ENCODE results near the gene PLCB1.

PLCB1 gene

DNA sequence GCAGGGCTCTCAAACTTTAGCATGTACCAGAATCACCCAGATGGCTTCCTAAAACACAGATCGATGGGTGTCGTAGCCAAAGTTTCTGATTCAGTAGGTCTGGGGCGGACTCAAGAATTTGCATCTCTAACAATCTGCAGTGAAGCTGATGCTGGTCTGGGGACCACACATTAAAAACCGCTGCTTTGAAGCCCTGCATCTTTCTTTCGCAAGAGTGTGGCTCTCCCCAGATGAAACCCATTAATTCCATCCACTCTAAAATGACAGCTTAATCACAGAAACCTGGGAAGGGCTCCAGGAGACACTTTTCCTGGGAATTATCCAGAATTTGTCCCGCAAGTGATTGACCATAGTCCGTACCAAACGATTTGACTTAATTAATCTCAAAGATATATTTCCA, 617.0 kb downstream of the PLCB1 start:
- Histone ChIP-seq H3K27me3 (no peaks in the 10 kb centered on the region), H3K27ac (no peak overlapping the region), H3K36me3 (no peaks in the 10 kb centered on the region; the same call in 1 of the 2 replicates), H3K4me3 (no peak overlapping the region), H3K4me2 (no peak overlapping the region), H4K20me1 (no peaks in the 10 kb centered on the region), H3K9ac (no peak overlapping the region), H3K4me1 (no peaks in the 10 kb centered on the region), H3K9me3 (no peaks in the 10 kb centered on the region)
- TF ChIP-seq Cebpa-rat (IDR thresholded peaks at IDR 0.05) = no peak

DNA sequence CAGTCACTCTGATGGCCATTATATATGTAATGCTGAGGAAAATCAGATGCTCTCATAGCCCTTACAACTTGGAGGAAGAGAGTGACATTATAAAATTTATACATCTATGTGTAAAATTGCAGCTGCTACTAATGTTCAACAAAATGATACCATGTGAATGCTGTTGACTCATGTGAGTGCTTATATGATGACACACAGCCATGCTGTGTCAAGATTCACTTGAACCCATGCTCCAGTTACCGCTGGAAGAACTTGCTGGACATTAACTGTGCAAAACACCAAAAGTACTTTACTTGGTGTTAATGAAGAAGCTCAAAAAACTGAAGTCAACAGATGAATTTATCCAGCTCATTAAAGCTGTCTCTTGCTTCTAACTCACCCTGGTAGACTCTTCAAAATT, 617.9 kb downstream of the PLCB1 start:
- no peak overlapping the region for H3K4me2 ChIP-seq
- H3K4me3 ChIP-seq = no peak overlapping the region
- H3K36me3 ChIP-seq = no peaks in the 10 kb centered on the region; the same call in 1 of the 2 replicates
- TF ChIP-seq Cebpa-rat (IDR thresholded peaks at IDR 0.05) = no peak
- H3K9ac ChIP-seq = no peak overlapping the region
- no peaks in the 10 kb centered on the region for H3K9me3 ChIP-seq
- H3K27ac ChIP-seq = no peak overlapping the region
- H3K4me1 ChIP-seq = no peaks in the 10 kb centered on the region
- H3K27me3 ChIP-seq = no peaks in the 10 kb centered on the region
- H4K20me1 ChIP-seq = no peaks in the 10 kb centered on the region

DNA sequence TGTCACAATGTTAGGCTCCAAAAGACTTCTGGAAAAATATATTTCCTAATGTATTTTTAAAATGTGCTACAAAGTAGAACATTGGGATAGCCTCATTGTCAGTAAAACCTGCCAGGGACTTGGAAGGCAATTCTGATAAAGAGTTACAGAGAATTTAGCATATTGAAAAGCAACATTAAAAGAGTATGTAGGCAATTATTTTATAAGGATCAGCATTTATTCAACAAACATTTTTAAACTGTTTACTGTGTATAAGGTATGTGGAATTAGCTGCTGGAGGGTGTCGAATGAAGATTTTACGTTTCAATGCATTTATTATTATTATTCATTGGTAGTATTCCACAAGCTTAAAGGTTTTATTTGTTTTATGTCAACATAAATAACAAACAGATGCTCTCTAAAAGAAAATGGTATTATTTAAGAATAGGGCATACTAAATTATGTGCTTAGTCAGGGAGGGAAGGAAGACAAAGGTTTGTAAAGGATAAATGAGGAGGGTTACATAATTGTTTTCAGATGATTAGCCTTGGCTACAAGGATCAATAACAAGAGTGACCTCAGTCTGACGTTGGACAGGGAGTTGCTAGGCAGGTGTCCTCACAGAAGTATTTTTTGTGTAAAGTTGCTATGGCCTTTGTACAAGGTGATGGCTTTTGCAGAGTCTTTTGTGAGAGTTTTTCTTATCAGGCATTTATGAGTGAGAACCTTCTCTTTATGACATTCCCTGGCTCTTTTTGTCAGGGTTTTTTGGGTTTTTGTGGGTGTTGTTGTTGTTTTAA, 623.5 kb downstream of the PLCB1 start:
- Histone ChIP-seq H3K36me3 (no peaks in the 10 kb centered on the region), H3K4me3 (no peak overlapping the region), H3K9me3 (no peaks in the 10 kb centered on the region), H4K20me1 (no peaks in the 10 kb centered on the region), H3K4me1 (peaks cover 14% of the 10 kb centered on the region), H3K9ac (no peak overlapping the region), H3K4me2 (no peak overlapping the region), H3K27me3 (no peaks in the 10 kb centered on the region), H3K27ac (no peak overlapping the region)
- TF ChIP-seq Cebpa-rat (IDR thresholded peaks at IDR 0.05) = no peak

DNA sequence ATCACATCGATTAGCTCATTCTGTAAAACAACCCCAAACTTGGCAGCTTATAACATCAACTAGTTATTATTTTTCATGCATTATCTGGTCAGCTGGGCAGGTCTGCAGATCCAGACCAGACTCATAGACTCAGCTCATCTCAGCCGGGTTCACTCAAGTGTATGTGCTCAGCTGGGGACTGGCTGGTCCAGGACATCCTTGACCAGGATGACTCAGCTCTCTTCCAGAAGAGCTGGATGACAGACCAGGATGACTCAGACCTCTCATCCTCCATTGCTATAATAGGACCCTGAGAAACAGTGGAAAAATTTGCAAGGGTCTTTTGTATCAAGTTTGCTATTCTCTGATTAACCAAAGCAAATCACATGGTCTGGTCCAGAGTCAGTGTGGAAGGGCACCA, 624.3 kb downstream of the PLCB1 start:
- Histone ChIP-seq H3K27ac (no peak overlapping the region), H3K4me2 (no peak overlapping the region), H3K4me1 (peaks cover 14% of the 10 kb centered on the region), H3K9me3 (no peaks in the 10 kb centered on the region), H4K20me1 (no peaks in the 10 kb centered on the region), H3K36me3 (no peaks in the 10 kb centered on the region; the same call in 1 of the 2 replicates), H3K4me3 (no peak overlapping the region), H3K9ac (no peak overlapping the region), H3K27me3 (no peaks in the 10 kb centered on the region)
- no peak for TF ChIP-seq Cebpa-rat (IDR thresholded peaks at IDR 0.05)

DNA sequence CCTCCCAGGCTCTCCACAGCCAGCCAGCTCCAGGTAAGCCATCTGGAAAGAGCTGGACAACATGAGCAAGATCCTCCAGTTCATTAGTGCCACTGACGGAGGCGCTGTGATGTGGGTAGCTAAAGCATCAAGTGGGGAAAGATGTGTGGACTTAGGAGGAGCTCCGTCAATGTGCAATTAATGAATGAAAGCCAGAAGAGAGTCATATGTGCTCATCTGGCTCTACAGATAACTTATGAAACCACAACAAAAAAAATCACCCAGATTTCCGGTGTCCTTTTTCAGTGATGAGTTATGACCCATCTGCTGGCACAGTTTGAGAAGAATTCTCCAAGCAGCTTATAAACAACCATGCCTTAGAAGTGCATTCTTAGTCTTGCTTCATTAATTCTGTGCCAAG, 625.1 kb downstream of the PLCB1 start:
- no peaks in the 10 kb centered on the region for H3K9me3 ChIP-seq
- H3K4me1 ChIP-seq = peaks cover 14% of the 10 kb centered on the region
- H3K4me3 ChIP-seq = no peak overlapping the region
- H3K27me3 ChIP-seq = no peaks in the 10 kb centered on the region
- no peaks in the 10 kb centered on the region; the same call in 1 of the 2 replicates for H3K36me3 ChIP-seq
- peak overlapping the region; percentile 55 for H3K4me2 ChIP-seq
- no peak for TF ChIP-seq Cebpa-rat (IDR thresholded peaks at IDR 0.05)
- H3K9ac ChIP-seq = no peak overlapping the region
- H3K27ac ChIP-seq = no peak overlapping the region
- no peaks in the 10 kb centered on the region for H4K20me1 ChIP-seq

DNA sequence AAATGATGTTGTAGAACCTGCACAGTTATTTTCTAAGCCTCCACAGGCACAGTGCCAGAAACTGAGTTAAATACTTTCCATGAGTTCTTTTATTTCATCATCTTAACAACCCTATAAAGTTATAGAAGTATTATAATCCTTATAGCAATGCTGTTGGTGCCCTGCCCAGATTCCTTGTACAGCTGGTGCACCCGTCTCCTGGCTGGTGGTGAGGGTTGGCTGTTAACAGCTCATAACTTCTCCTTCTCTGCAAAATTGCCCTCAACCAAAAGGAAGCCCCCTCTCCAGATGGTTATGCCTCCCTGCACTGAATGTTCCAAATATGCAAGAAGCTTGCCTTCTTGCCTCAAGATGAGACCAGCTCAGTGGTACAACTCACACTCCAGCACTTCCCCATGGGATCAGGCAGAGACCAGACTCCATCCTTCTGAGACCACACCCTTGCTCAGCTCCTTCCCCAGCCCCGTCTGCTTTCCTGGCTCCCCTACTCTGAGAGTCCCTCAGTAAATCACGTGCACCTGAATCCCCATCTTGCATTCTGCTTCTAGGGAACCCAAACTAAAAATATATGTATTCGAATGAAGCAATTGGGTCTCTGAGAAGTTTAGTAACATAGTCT, 632.4 kb downstream of the PLCB1 start:
- Histone ChIP-seq H3K4me2 (peak overlapping the region; percentile 45), H3K36me3 (peaks cover 19% of the 10 kb centered on the region), H3K4me3 (no peak overlapping the region), H3K27me3 (no peaks in the 10 kb centered on the region), H3K9me3 (no peaks in the 10 kb centered on the region), H4K20me1 (no peaks in the 10 kb centered on the region), H3K27ac (0 out of 2 replicates have a peak overlapping the region, but pooled peaks have one; percentile 22), H3K9ac (no peak overlapping the region), H3K4me1 (peaks cover 17% of the 10 kb centered on the region)
- no peak for TF ChIP-seq Cebpa-rat (IDR thresholded peaks at IDR 0.05)

DNA sequence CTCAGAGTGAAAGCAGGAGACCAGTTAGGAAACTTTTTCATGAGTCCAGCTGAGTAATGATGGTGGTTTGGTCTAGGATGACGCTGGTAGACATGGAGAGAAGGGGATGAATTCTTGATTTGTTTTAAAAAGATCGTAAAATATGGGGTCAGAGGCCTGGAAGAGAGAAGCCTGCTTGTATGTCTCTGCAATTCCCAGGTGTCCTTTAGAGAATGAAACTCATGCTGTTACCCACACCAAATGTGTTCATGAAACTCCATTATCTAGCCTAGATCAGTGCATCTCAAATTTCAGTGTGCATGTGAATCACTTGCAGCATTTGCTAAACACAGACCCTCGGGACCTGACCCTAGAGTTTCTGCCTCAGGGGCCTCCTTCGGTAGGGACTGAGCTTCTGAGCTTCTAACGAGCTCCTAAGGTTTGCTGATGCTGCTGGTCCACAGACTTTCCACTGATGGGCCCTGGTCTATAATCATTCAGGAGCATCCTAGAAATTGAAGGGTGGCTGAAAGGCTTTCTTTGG, 634.9 kb downstream of the PLCB1 start:
- Histone ChIP-seq H3K36me3 (peaks cover 19% of the 10 kb centered on the region), H3K4me2 (no peak overlapping the region), H4K20me1 (no peaks in the 10 kb centered on the region), H3K4me3 (no peak overlapping the region), H3K9ac (no peak overlapping the region), H3K4me1 (peaks cover 17% of the 10 kb centered on the region), H3K27me3 (no peaks in the 10 kb centered on the region), H3K27ac (no peak overlapping the region), H3K9me3 (no peaks in the 10 kb centered on the region)
- no peak for TF ChIP-seq Cebpa-rat (IDR thresholded peaks at IDR 0.05)

DNA sequence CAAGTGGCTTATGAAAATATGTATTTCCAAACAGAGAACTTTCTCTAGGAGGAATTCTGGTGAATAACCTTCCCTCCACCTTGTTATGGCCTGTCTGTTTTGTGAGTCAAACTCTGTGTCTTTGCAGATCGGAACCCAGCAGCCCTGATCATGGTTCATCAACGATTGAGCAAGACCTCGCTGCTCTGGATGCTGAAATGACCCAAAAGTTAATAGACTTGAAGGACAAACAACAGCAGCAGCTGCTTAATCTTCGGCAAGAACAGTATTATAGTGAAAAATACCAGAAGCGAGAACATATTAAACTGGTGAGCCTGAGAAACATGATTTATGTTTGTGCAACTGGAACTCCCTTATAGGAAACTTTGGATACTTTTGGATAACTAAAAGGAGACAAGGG, 642.3 kb downstream of the PLCB1 start:
- H3K4me3 ChIP-seq = no peak overlapping the region
- TF ChIP-seq Cebpa-rat (IDR thresholded peaks at IDR 0.05) = no peak
- peaks cover 18% of the 10 kb centered on the region for H3K36me3 ChIP-seq

DNA sequence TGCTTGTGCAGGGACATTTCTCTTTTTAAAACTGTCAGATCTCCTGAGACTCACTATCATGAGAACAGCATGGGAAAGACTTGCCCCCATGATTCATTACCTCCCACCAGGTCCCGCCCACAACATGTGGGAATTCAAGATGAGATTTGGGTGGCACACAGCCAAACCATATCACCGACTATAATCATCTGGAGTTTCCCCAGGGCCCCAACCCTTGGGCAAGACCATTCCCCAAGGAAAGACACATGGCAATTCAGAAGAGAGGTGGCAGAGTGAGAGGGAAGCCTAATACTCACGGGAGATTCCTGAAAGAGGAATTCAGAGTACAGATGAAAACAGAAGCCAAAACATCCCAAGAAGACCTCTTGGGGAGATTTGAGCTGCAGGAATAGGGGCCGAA, 645.8 kb downstream of the PLCB1 start:
- Histone ChIP-seq H3K27ac (no peak overlapping the region), H3K9ac (no peak overlapping the region), H3K4me1 (no peaks in the 10 kb centered on the region), H3K36me3 (peaks cover 26% of the 10 kb centered on the region), H3K4me2 (no peak overlapping the region), H4K20me1 (no peaks in the 10 kb centered on the region), H3K4me3 (no peak overlapping the region), H3K27me3 (no peaks in the 10 kb centered on the region), H3K9me3 (peaks cover 11% of the 10 kb centered on the region)
- no peak for TF ChIP-seq Cebpa-rat (IDR thresholded peaks at IDR 0.05)

More for the DNA sequence above, 642.3 kb downstream of the PLCB1 start:
- Histone ChIP-seq H3K27me3 (no peaks in the 10 kb centered on the region), H3K4me2 (no peak overlapping the region), H3K9ac (no peak overlapping the region), H3K27ac (no peak overlapping the region), H3K4me1 (no peaks in the 10 kb centered on the region), H4K20me1 (no peaks in the 10 kb centered on the region), H3K9me3 (peaks cover 11% of the 10 kb centered on the region)

DNA sequence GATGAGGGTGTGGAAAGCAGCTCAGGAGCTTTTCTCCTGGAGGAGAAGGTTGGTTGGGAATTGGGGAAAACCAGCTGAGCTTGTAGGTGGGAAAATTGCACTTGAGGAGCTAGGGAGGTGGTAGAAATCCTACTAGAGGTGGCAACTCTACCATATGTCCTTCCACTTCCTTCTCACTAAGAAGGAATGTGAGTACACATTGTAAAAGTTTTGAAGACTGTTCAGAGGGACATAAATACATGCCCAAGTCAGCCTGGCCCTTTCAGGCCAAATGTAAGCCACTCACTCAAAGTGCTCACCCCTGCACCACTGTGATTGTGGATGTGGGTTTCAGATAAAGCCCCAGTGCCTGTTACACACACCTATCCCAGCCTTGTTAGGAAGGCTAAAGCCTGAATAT, 646.3 kb downstream of the PLCB1 start:
- no peaks in the 10 kb centered on the region for H4K20me1 ChIP-seq
- H3K9me3 ChIP-seq = peaks cover 11% of the 10 kb centered on the region
- TF ChIP-seq Cebpa-rat (IDR thresholded peaks at IDR 0.05) = no peak
- H3K36me3 ChIP-seq = peaks cover 26% of the 10 kb centered on the region
- H3K27ac ChIP-seq = no peak overlapping the region
- no peak overlapping the region for H3K4me2 ChIP-seq
- no peaks in the 10 kb centered on the region for H3K4me1 ChIP-seq
- H3K4me3 ChIP-seq = no peak overlapping the region
- H3K27me3 ChIP-seq = no peaks in the 10 kb centered on the region
- no peak overlapping the region for H3K9ac ChIP-seq
